HepG2 (cell line): Measurements from ENCODE around the gene FAM234B. TPM values are rescaled to one million over a fixed set of nuclear protein-coding genes. Genes with fewer than 3 reads are reported as not detected.

Experiments used
- CENPT ChIP-seq: sonication (generic); formaldehyde crosslinking; IDR thresholded peaks from 2 replicates; pipeline ENCODE4 v1.8.0; 2022; ENCODE audit warnings: low read depth, mild to moderate bottlenecking, moderate library complexity, missing genetic modification reagents
- HOXA7 ChIP-seq: sonication (generic); formaldehyde crosslinking; IDR thresholded peaks from 2 replicates; pipeline ENCODE4 v1.8.1; 2022; ENCODE audit warnings: mild to moderate bottlenecking, missing genetic modification reagents, moderate library complexity
- KDM5A ChIP-seq: fragments of 200-600 bp; sonication (generic); IDR thresholded peaks from 2 replicates; pipeline ENCODE4 v1.7.0; 2018; ENCODE audit warnings: antibody characterized with exemption, mild to moderate bottlenecking, low read length, borderline replicate concordance
- NR3C1 ChIP-seq: sonication (generic); formaldehyde crosslinking; IDR thresholded peaks from 2 replicates; pipeline ENCODE4 v1.4.0; 2020; ENCODE audit warnings: missing genetic modification reagents
- PAF1 ChIP-seq: IDR thresholded peaks from 2 replicates; pipeline ENCODE4 v1.6.1; 2016; ENCODE audit warnings: missing genetic modification reagents, missing compliant biosample characterization
- RXRA ChIP-seq: sonication (generic); formaldehyde crosslinking; IDR thresholded peaks from 2 replicates; pipeline ENCODE4 v1.5.1; 2020; ENCODE audit warnings: missing genetic modification reagents
- RXRB ChIP-seq: IDR thresholded peaks from 2 replicates; pipeline ENCODE4 v1.6.1; 2016; ENCODE audit warnings: borderline replicate concordance, missing genetic modification reagents, missing compliant biosample characterization
- SAFB2 ChIP-seq: sonication (generic); formaldehyde crosslinking; IDR thresholded peaks from 2 replicates; pipeline ENCODE4 v1.5.1; 2020; ENCODE audit warnings: missing genetic modification reagents, low read depth, mild to moderate bottlenecking, borderline replicate concordance
- STAG1 ChIP-seq: sonication (generic); formaldehyde crosslinking; IDR thresholded peaks from 2 replicates; pipeline ENCODE4 v1.4.0; 2020; ENCODE audit warnings: missing genetic modification reagents
- YY1 ChIP-seq: IDR thresholded peaks from 2 replicates; pipeline ENCODE4 v1.6.1; 2011; ENCODE audit warnings: low read length, low read depth, moderate library complexity, mild to moderate bottlenecking; ENCODE audit not compliant: insufficient read depth, insufficient replicate concordance
- ZBTB20 ChIP-seq: sonication (generic); formaldehyde crosslinking; IDR thresholded peaks from 2 replicates; pipeline ENCODE4 v1.8.1; 2023; ENCODE audit warnings: missing genetic modification reagents, low read depth, mild to moderate bottlenecking, borderline replicate concordance
- ZFP36L2 ChIP-seq: sonication (generic); formaldehyde crosslinking; IDR thresholded peaks from 2 replicates; pipeline ENCODE4 v1.4.0; 2020; ENCODE audit warnings: missing genetic modification reagents
- ZFP62 ChIP-seq: sonication (generic); formaldehyde crosslinking; IDR thresholded peaks from 2 replicates; pipeline ENCODE4 v1.4.0; 2020; ENCODE audit warnings: missing genetic modification reagents
- ZFX ChIP-seq: sonication (generic); formaldehyde crosslinking; IDR thresholded peaks from 2 replicates; pipeline ENCODE4 v1.4.0; 2020; ENCODE audit warnings: mild to moderate bottlenecking, low read depth, missing genetic modification reagents, moderate library complexity
- ZNF333 ChIP-seq: sonication (generic); formaldehyde crosslinking; IDR thresholded peaks from 2 replicates; pipeline ENCODE4 v1.4.0; 2020; ENCODE audit warnings: mild to moderate bottlenecking, missing genetic modification reagents, borderline replicate concordance
- ZNF629 ChIP-seq: sonication (generic); formaldehyde crosslinking; conservative IDR thresholded peaks from 2 replicates; pipeline ENCODE4 v1.5.0; 2020; ENCODE audit warnings: missing genetic modification reagents
- ZNF747 ChIP-seq: sonication (generic); formaldehyde crosslinking; IDR thresholded peaks from 2 replicates; pipeline ENCODE4 v1.8.1; 2023; ENCODE audit warnings: missing genetic modification reagents, mild to moderate bottlenecking, borderline replicate concordance
- ZNF766 ChIP-seq: sonication (generic); formaldehyde crosslinking; IDR thresholded peaks from 2 replicates; pipeline ENCODE4 v1.5.0; 2020; ENCODE audit warnings: missing genetic modification reagents, borderline replicate concordance
- ZNF816 ChIP-seq: sonication (generic); formaldehyde crosslinking; IDR thresholded peaks from 2 replicates; pipeline ENCODE4 v1.8.0; 2022; ENCODE audit warnings: missing genetic modification reagents, mild to moderate bottlenecking, borderline replicate concordance
- ZNF879 ChIP-seq: sonication (generic); formaldehyde crosslinking; IDR thresholded peaks from 2 replicates; pipeline ENCODE4 v1.8.1; 2023; ENCODE audit warnings: missing genetic modification reagents
- polyA plus RNA-seq, 8 experiments: library from polyadenylated mRNA; depleted of rRNA in 3 of 8; stranded (reverse) in 7 of 8; unstranded in 1 of 8; fragments of >200 nt; fragmentation: Illumina TruSeq in 4 of 8; extraction: Trizol in 4 of 8; gene quantifications; 2 replicates each; pipeline versions ENCODE4 v1.2.1 to v1.2.3, GENCODE V29; 2011 to 2016; ENCODE audit warnings: low read depth in 4 of 8, missing spikeins in 1 of 8, mixed read lengths in 1 of 8; ENCODE audit not compliant: insufficient read depth in 1 of 8
- total RNA-seq, 5 experiments: library from RNA; depleted of rRNA; stranded (reverse); fragments of >200 nt; fragmentation: Illumina TruSeq; extraction: Trizol; gene quantifications; 2 replicates each; pipeline ENCODE4 v1.2.3, GENCODE V29; 2016; ENCODE audit warnings: low read depth in 1 of 5
- TF ChIP-seq, protein P1 (sequence below): sonication (generic); formaldehyde crosslinking; IDR thresholded peaks from 2 replicates; pipeline ENCODE4 v1.4.0; 2020; ENCODE audit warnings: missing genetic modification reagents
- TF ChIP-seq, protein P2 (sequence below): sonication (generic); formaldehyde crosslinking; IDR thresholded peaks from 2 replicates; pipeline ENCODE4; 2020; ENCODE audit warnings: missing genetic modification reagents, mild to moderate bottlenecking, borderline replicate concordance
- TF ChIP-seq, protein P3 (sequence below): sonication (generic); formaldehyde crosslinking; IDR thresholded peaks from 2 replicates; pipeline ENCODE4 v1.8.0; 2023; ENCODE audit warnings: mild to moderate bottlenecking, missing genetic modification reagents

The FAM234B gene
- total and polyA plus RNA-seq, 2 of the 13 experiments (the other 11 are each of a cell fraction or from before 2014, with no cell fraction given), result 7.8 to 13.8 TPM

DNA sequence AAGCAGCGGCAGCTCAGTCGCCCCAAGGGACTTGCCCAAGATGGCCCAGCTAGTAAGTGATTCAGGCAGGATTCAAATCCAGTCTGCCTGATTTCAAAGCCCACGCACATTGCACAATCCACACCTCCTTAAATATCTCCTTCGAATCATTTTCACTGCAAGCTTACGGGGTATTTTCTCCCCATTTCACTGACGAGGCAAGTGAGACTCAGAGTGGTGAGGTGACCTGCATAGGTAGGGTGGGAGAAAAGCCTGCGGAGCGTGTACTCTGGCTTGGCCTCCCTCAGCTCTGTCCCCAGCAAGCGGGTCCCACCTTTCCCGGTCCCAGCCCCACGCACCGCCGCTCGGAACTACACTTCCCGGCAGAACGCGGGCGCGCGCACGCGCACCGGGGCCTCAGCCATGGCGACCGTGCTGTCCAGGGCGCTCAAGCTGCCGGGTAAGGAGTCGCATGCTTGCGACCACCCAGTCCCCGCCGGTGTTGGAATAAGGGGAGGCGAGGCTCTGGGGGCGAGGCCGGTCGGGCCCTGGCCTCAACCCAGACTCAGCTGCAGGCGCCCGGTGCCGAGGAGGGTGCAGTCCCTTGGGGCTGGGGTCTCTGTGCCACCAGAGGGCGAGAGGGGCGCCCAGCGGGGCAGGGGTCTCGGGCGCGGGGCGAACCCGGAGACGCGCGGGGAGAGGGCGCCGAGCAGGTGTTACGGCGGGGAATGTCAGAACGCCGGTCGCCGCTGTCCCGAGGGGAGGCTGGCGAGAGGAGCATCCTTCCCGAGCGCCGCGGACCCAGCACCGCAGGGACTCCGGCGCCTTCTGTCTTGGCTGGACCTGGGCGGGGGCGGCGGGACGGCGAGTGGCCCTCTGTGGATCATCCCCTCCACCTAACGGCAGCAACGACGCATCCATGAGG lies at the start of gene FAM234B (continued):
- TF ChIP-seq, protein P1, sequence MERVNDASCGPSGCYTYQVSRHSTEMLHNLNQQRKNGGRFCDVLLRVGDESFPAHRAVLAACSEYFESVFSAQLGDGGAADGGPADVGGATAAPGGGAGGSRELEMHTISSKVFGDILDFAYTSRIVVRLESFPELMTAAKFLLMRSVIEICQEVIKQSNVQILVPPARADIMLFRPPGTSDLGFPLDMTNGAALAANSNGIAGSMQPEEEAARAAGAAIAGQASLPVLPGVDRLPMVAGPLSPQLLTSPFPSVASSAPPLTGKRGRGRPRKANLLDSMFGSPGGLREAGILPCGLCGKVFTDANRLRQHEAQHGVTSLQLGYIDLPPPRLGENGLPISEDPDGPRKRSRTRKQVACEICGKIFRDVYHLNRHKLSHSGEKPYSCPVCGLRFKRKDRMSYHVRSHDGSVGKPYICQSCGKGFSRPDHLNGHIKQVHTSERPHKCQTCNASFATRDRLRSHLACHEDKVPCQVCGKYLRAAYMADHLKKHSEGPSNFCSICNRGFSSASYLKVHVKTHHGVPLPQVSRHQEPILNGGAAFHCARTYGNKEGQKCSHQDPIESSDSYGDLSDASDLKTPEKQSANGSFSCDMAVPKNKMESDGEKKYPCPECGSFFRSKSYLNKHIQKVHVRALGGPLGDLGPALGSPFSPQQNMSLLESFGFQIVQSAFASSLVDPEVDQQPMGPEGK, result peak; percentile 51; the same call in 1 of the 2 replicates
- TF ChIP-seq RXRB, result no peak
- TF ChIP-seq RXRA (CRISPR knock-in tag), result no peak; the same call in 1 of the 2 replicates
- no peak; the same call in 1 of the 2 replicates for TF ChIP-seq ZNF879 (CRISPR knock-in tag)
- 0 out of 2 replicates have a peak, but pooled peaks have one; percentile 57 for TF ChIP-seq SAFB2 (CRISPR knock-in tag)
- peak; percentile 52; the same call in 1 of the 2 replicates for TF ChIP-seq ZFX (CRISPR knock-in tag)
- peak; percentile 76 for TF ChIP-seq ZNF629 (CRISPR knock-in tag)
- no peak for TF ChIP-seq HOXA7
- no peak for TF ChIP-seq CENPT (CRISPR knock-in tag)
- peak; percentile 93 for TF ChIP-seq YY1
- peak; percentile 54; the same call in 1 of the 2 replicates for TF ChIP-seq ZBTB20 (CRISPR knock-in tag)
- TF ChIP-seq, protein P2, sequence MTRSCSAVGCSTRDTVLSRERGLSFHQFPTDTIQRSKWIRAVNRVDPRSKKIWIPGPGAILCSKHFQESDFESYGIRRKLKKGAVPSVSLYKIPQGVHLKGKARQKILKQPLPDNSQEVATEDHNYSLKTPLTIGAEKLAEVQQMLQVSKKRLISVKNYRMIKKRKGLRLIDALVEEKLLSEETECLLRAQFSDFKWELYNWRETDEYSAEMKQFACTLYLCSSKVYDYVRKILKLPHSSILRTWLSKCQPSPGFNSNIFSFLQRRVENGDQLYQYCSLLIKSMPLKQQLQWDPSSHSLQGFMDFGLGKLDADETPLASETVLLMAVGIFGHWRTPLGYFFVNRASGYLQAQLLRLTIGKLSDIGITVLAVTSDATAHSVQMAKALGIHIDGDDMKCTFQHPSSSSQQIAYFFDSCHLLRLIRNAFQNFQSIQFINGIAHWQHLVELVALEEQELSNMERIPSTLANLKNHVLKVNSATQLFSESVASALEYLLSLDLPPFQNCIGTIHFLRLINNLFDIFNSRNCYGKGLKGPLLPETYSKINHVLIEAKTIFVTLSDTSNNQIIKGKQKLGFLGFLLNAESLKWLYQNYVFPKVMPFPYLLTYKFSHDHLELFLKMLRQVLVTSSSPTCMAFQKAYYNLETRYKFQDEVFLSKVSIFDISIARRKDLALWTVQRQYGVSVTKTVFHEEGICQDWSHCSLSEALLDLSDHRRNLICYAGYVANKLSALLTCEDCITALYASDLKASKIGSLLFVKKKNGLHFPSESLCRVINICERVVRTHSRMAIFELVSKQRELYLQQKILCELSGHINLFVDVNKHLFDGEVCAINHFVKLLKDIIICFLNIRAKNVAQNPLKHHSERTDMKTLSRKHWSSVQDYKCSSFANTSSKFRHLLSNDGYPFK (CRISPR knock-in tag), result peak; percentile 64; the same call in 1 of the 2 replicates
- TF ChIP-seq ZNF333 (CRISPR knock-in tag), result no peak
- TF ChIP-seq KDM5A, result peak; percentile 31; the same call in 1 of the 2 replicates
- TF ChIP-seq ZFP36L2 (CRISPR knock-in tag), result no peak
- no peak for TF ChIP-seq ZNF766 (CRISPR knock-in tag)
- 0 out of 2 replicates have a peak, but pooled peaks have one; percentile 23 for TF ChIP-seq ZNF816
- TF ChIP-seq STAG1, result no peak; the same call in none of the 2 replicates
- TF ChIP-seq PAF1, result no peak
- TF ChIP-seq ZNF747 (CRISPR knock-in tag), result 0 out of 2 replicates have a peak, but pooled peaks have one; percentile 35
- TF ChIP-seq, protein P3, sequence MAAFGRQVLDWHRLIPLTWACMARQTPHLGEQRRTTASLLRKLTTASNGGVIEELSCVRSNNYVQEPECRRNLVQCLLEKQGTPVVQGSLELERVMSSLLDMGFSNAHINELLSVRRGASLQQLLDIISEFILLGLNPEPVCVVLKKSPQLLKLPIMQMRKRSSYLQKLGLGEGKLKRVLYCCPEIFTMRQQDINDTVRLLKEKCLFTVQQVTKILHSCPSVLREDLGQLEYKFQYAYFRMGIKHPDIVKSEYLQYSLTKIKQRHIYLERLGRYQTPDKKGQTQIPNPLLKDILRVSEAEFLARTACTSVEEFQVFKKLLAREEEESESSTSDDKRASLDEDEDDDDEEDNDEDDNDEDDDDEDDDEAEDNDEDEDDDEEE, result peak; percentile 66; the same call in 1 of the 2 replicates
- no peak for TF ChIP-seq ZFP62 (CRISPR knock-in tag)
- TF ChIP-seq NR3C1 (CRISPR knock-in tag), result no peak
